HepG2 (cell line): ENCODE results near the gene PDZD2. TPM values are rescaled to one million over a fixed set of nuclear protein-coding genes. Genes with fewer than 3 reads are reported as not detected.
A peak's percentile ranks its signal among the peaks of the same experiment; 100 is the strongest.

Source experiments
- ATAD3A ChIP-seq: sonication (generic); formaldehyde crosslinking; IDR thresholded peaks from 2 replicates; pipeline ENCODE4 v1.4.0; 2020; ENCODE audit warnings: missing genetic modification reagents
- EP300 ChIP-seq, 3 experiments: sonication (generic) in 1 of 3; formaldehyde crosslinking in 1 of 3; IDR thresholded peaks; 2 replicates each; pipeline versions ENCODE4 v1.5.1 to v1.6.1; 2011 to 2020; ENCODE audit warnings: low read depth in 2 of 3, low read length in 2 of 3, borderline replicate concordance in 1 of 3, improper control_type of control experiment in 1 of 3, mild to moderate bottlenecking in 1 of 3, missing genetic modification reagents in 1 of 3, moderate library complexity in 1 of 3
- MLLT10 ChIP-seq: sonication (generic); formaldehyde crosslinking; IDR thresholded peaks from 2 replicates; pipeline ENCODE4 v1.4.0; 2020; ENCODE audit warnings: missing genetic modification reagents
- MTA3 ChIP-seq: sonication (generic); formaldehyde crosslinking; IDR thresholded peaks from 2 replicates; pipeline ENCODE4 v1.4.0; 2020; ENCODE audit warnings: missing genetic modification reagents
- NCOR1 ChIP-seq: fragments of 200-600 bp; sonication (generic); IDR thresholded peaks from 2 replicates; pipeline ENCODE4 v1.7.0; 2017; ENCODE audit warnings: antibody characterized with exemption, low read length, borderline replicate concordance
- REXO4 ChIP-seq: sonication (generic); formaldehyde crosslinking; IDR thresholded peaks from 2 replicates; pipeline ENCODE4 v1.8.0; 2022; ENCODE audit warnings: missing genetic modification reagents, mild to moderate bottlenecking, borderline replicate concordance
- RFX1 ChIP-seq: fragments of 450-650 bp; IDR thresholded peaks from 2 replicates; pipeline ENCODE4 v1.6.1; 2017
- ZBTB3 ChIP-seq: sonication (generic); formaldehyde crosslinking; IDR thresholded peaks from 2 replicates; pipeline ENCODE4 v1.4.0; 2020; ENCODE audit warnings: low read depth, mild to moderate bottlenecking, moderate library complexity, missing genetic modification reagents, borderline replicate concordance
- ZFP37 ChIP-seq: sonication (generic); formaldehyde crosslinking; IDR thresholded peaks from 2 replicates; pipeline ENCODE4 v1.4.0; 2020; ENCODE audit warnings: missing genetic modification reagents, borderline replicate concordance
- ZFYVE20 ChIP-seq: sonication (generic); formaldehyde crosslinking; IDR thresholded peaks from 2 replicates; pipeline ENCODE4 v1.8.0; 2023; ENCODE audit warnings: low read depth, mild to moderate bottlenecking, moderate library complexity, missing genetic modification reagents, borderline replicate concordance
- ZNF251 ChIP-seq: sonication (generic); formaldehyde crosslinking; IDR thresholded peaks from 2 replicates; pipeline ENCODE4 v1.9.0; 2021; ENCODE audit warnings: mild to moderate bottlenecking, missing genetic modification reagents
- ZNF607 ChIP-seq: sonication (generic); formaldehyde crosslinking; IDR thresholded peaks from 2 replicates; pipeline ENCODE4 v1.5.1; 2020; ENCODE audit warnings: missing genetic modification reagents, mild to moderate bottlenecking, borderline replicate concordance
- ZNF772 ChIP-seq: sonication (generic); formaldehyde crosslinking; IDR thresholded peaks from 2 replicates; pipeline ENCODE4 v1.5.0; 2020; ENCODE audit warnings: mild to moderate bottlenecking, missing genetic modification reagents
- ZSCAN20 ChIP-seq: sonication (generic); formaldehyde crosslinking; IDR thresholded peaks from 2 replicates; pipeline ENCODE4 v1.4.0; 2020; ENCODE audit warnings: missing genetic modification reagents, mild to moderate bottlenecking, borderline replicate concordance
- polyA plus RNA-seq, 8 experiments: library from polyadenylated mRNA; depleted of rRNA in 3 of 8; stranded (reverse) in 7 of 8; unstranded in 1 of 8; fragments of >200 nt; fragmentation: Illumina TruSeq in 4 of 8; extraction: Trizol in 4 of 8; gene quantifications; 2 replicates each; pipeline versions ENCODE4 v1.2.1 to v1.2.3, GENCODE V29; 2011 to 2016; ENCODE audit warnings: low read depth in 4 of 8, missing spikeins in 1 of 8, mixed read lengths in 1 of 8; ENCODE audit not compliant: insufficient read depth in 1 of 8
- total RNA-seq, 5 experiments: library from RNA; depleted of rRNA; stranded (reverse); fragments of >200 nt; fragmentation: Illumina TruSeq; extraction: Trizol; gene quantifications; 2 replicates each; pipeline ENCODE4 v1.2.3, GENCODE V29; 2016; ENCODE audit warnings: low read depth in 1 of 5
- TF ChIP-seq, protein P1 (sequence below): IDR thresholded peaks from 2 replicates; pipeline ENCODE4 v1.6.1; 2016; ENCODE audit warnings: low read depth, borderline replicate concordance
- TF ChIP-seq, protein P2 (sequence below): sonication (generic); formaldehyde crosslinking; IDR thresholded peaks from 2 replicates; pipeline ENCODE4 v1.4.0; 2020; ENCODE audit warnings: missing genetic modification reagents, mild to moderate bottlenecking, borderline replicate concordance
- TF ChIP-seq, protein P3 (sequence below): sonication (generic); formaldehyde crosslinking; IDR thresholded peaks from 2 replicates; pipeline ENCODE4 v1.5.0; 2020; ENCODE audit warnings: mild to moderate bottlenecking, missing genetic modification reagents, borderline replicate concordance

The PDZD2 gene
- total and polyA plus RNA-seq, 2 of the 13 experiments (the other 11 are each of a cell fraction or from before 2014, with no cell fraction given) = 0.04 TPM; not detected in 1

DNA sequence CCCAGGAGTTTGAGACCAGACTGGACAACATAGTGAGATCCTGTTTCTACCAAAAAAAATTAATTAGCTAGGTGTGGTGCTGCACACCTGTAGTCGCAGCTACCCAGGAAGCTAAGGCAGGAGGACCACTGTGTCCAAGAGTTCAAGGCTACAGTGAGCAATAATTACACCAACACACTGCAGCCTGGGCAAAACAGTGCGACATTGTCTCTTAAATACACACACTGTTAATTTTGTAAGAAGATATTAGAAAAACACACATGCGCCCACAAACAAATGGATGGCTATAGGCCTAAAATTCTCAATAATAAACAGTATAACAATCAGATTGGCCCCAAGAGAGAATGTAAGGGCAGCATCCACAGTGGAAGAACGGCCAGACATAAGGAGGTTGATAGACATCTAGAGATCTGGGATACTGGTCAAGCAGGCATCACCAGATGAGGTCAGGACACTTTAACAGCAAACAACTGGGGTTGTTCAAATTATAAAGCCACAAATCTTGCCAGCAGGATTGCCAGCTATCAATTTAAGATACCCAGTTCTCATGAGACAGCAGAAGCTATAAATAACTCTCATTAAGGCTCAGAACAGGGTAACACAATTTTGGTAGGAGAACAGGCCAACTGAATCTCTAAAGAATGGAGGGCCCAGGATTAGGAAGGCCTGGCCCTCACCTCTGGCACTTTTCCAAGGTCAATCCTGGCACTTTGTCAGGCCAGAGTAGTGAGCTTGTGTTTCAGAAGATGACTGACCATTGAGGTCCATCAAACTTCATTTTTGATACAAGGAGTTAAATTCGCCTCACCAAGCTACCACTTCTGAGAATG lies 505.7 kb downstream of the PDZD2 start (continued):
- TF ChIP-seq NCOR1 (no peak), ZFYVE20 (CRISPR knock-in tag) (no peak), REXO4 (CRISPR knock-in tag) (no peak), ZNF607 (CRISPR knock-in tag) (no peak), RFX1 (no peak), MTA3 (CRISPR knock-in tag) (no peak), EP300 (IDR thresholded peaks at IDR 0.05; ENCODE audit: low read depth in 2 of 2, low read length in 2 of 2) (no peak), EP300 (CRISPR knock-in tag; IDR thresholded peaks at IDR 0.05; ENCODE audit: borderline replicate concordance) (no peak), ATAD3A (CRISPR knock-in tag) (no peak), ZNF251 (CRISPR knock-in tag) (no peak), ZNF772 (CRISPR knock-in tag) (no peak), MLLT10 (CRISPR knock-in tag) (no peak), ZSCAN20 (CRISPR knock-in tag) (no peak), ZFP37 (CRISPR knock-in tag) (no peak), ZBTB3 (CRISPR knock-in tag) (peak; percentile 47; the same call in 1 of the 2 replicates)
- TF ChIP-seq, protein P1, sequence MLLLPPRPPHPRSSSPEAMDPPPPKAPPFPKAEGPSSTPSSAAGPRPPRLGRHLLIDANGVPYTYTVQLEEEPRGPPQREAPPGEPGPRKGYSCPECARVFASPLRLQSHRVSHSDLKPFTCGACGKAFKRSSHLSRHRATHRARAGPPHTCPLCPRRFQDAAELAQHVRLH (CRISPR knock-in tag) = no peak
- TF ChIP-seq, protein P2, sequence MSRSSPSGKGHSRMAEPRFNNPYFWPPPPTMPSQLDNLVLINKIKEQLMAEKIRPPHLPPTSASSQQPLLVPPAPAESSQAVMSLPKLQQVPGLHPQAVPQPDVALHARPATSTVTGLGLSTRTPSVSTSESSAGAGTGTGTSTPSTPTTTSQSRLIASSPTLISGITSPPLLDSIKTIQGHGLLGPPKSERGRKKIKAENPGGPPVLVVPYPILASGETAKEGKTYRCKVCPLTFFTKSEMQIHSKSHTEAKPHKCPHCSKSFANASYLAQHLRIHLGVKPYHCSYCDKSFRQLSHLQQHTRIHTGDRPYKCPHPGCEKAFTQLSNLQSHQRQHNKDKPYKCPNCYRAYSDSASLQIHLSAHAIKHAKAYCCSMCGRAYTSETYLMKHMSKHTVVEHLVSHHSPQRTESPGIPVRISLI (CRISPR knock-in tag) = peak; percentile 46; the same call in 1 of the 2 replicates
- TF ChIP-seq, protein P3, sequence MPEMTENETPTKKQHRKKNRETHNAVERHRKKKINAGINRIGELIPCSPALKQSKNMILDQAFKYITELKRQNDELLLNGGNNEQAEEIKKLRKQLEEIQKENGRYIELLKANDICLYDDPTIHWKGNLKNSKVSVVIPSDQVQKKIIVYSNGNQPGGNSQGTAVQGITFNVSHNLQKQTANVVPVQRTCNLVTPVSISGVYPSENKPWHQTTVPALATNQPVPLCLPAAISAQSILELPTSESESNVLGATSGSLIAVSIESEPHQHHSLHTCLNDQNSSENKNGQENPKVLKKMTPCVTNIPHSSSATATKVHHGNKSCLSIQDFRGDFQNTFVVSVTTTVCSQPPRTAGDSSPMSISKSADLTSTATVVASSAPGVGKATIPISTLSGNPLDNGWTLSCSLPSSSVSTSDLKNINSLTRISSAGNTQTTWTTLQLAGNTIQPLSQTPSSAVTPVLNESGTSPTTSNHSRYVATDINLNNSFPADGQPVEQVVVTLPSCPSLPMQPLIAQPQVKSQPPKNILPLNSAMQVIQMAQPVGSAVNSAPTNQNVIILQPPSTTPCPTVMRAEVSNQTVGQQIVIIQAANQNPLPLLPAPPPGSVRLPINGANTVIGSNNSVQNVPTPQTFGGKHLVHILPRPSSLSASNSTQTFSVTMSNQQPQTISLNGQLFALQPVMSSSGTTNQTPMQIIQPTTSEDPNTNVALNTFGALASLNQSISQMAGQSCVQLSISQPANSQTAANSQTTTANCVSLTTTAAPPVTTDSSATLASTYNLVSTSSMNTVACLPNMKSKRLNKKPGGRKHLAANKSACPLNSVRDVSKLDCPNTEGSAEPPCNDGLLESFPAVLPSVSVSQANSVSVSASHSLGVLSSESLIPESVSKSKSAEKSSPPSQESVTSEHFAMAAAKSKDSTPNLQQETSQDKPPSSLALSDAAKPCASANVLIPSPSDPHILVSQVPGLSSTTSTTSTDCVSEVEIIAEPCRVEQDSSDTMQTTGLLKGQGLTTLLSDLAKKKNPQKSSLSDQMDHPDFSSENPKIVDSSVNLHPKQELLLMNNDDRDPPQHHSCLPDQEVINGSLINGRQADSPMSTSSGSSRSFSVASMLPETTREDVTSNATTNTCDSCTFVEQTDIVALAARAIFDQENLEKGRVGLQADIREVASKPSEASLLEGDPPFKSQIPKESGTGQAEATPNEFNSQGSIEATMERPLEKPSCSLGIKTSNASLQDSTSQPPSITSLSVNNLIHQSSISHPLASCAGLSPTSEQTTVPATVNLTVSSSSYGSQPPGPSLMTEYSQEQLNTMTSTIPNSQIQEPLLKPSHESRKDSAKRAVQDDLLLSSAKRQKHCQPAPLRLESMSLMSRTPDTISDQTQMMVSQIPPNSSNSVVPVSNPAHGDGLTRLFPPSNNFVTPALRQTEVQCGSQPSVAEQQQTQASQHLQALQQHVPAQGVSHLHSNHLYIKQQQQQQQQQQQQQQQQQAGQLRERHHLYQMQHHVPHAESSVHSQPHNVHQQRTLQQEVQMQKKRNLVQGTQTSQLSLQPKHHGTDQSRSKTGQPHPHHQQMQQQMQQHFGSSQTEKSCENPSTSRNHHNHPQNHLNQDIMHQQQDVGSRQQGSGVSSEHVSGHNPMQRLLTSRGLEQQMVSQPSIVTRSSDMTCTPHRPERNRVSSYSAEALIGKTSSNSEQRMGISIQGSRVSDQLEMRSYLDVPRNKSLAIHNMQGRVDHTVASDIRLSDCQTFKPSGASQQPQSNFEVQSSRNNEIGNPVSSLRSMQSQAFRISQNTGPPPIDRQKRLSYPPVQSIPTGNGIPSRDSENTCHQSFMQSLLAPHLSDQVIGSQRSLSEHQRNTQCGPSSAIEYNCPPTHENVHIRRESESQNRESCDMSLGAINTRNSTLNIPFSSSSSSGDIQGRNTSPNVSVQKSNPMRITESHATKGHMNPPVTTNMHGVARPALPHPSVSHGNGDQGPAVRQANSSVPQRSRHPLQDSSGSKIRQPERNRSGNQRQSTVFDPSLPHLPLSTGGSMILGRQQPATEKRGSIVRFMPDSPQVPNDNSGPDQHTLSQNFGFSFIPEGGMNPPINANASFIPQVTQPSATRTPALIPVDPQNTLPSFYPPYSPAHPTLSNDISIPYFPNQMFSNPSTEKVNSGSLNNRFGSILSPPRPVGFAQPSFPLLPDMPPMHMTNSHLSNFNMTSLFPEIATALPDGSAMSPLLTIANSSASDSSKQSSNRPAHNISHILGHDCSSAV = no peak
